ENCODE measurements around the gene SHROOM4. TPM values are rescaled to one million over a fixed set of nuclear protein-coding genes. Genes with fewer than 3 reads are reported as not detected.

SHROOM4 gene, protein sequence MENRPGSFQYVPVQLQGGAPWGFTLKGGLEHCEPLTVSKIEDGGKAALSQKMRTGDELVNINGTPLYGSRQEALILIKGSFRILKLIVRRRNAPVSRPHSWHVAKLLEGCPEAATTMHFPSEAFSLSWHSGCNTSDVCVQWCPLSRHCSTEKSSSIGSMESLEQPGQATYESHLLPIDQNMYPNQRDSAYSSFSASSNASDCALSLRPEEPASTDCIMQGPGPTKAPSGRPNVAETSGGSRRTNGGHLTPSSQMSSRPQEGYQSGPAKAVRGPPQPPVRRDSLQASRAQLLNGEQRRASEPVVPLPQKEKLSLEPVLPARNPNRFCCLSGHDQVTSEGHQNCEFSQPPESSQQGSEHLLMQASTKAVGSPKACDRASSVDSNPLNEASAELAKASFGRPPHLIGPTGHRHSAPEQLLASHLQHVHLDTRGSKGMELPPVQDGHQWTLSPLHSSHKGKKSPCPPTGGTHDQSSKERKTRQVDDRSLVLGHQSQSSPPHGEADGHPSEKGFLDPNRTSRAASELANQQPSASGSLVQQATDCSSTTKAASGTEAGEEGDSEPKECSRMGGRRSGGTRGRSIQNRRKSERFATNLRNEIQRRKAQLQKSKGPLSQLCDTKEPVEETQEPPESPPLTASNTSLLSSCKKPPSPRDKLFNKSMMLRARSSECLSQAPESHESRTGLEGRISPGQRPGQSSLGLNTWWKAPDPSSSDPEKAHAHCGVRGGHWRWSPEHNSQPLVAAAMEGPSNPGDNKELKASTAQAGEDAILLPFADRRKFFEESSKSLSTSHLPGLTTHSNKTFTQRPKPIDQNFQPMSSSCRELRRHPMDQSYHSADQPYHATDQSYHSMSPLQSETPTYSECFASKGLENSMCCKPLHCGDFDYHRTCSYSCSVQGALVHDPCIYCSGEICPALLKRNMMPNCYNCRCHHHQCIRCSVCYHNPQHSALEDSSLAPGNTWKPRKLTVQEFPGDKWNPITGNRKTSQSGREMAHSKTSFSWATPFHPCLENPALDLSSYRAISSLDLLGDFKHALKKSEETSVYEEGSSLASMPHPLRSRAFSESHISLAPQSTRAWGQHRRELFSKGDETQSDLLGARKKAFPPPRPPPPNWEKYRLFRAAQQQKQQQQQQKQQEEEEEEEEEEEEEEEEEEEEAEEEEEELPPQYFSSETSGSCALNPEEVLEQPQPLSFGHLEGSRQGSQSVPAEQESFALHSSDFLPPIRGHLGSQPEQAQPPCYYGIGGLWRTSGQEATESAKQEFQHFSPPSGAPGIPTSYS (N-terminal part only)
- 0.33 and 0.44 TPM in 2 replicates for total RNA-seq

GRCh38 chrX:50813843-50814661 is at the start of gene SHROOM4:
TSS of gene SHROOM4 (minus strand) at chrX:50814194. CDS start at chrX:50814018, 176 bp downstream.

Other genes starting within 250 kb of the SHROOM4 start
- gene BMP15, start 96.5 kb upstream of the SHROOM4 start, total RNA-seq, result not detected in 2 replicates

Data from smooth muscle cell of trachea (primary cell).